ENCODE data around the gene FDX1.

DNA sequence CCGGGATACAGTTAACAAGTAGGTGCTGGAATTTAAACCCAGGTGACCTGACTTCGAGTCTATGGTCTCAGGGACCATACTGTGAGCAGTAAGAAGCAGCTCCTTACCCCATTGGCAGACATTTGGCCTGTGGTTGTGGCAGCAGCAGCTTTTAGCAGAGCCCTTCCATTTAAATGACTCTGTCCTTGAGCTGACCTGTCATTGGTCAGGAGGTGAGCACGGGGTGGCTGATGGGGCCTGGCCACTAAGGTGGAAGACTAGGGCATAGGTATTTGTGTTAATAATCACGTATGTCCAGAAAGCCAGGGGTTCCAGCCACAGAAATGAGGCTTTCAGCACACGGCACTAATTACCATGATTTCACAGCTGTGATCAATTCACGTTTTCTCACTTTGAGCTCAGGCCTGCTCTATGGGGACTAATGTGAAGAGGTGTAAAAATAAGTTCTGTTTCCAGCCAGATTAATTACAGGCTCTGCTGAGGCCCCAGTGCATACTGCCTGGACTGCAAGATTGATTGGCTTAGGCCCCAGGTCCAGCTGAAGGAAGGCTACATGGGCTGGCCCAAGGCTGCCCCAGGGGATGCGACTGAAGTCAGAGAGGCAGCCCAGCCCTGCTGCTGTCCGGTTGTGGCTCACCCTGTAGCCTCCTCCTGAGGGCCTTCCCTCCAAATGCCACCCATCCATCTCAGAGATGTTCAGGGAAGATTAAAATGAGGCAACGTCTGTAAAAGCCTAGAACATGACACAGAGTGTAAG lies 76.0 kb downstream of the FDX1 start:
- no peak for TF ChIP-seq CTCF (IDR thresholded peaks at IDR 0.05; ENCODE audit: control extremely low read depth in 1 of 3, insufficient read depth in 1 of 3, low read depth in 1 of 3, low read length in 3 of 3)
- no peak for TF ChIP-seq GABPA (IDR thresholded peaks at IDR 0.05; ENCODE audit: borderline replicate concordance, insufficient read depth, low read length)
- TF ChIP-seq POLR2A (IDR thresholded peaks at IDR 0.05; ENCODE audit: control extremely low read depth in 1 of 2, low read depth in 2 of 2, low read length in 2 of 2): no peak
